Nephron (organoid): ENCODE measurements around the gene FCGR2B.
A peak's percentile ranks its signal among the peaks of the same experiment; 100 is the strongest.

Source experiments
- H3K27ac Mint-ChIP-seq, 3 experiments: 2 replicates each; pipeline ENCODE4 v1.8.0; 2020; ENCODE audit warnings: mixed read lengths in 3 of 3, mild to moderate bottlenecking in 2 of 3, moderate library complexity in 1 of 3
- H3K27me3 Mint-ChIP-seq: 2 replicates; pipeline ENCODE4 v1.8.0; 2021; ENCODE audit warnings: low read depth, mild to moderate bottlenecking, moderate library complexity, mixed read lengths
- H3K36me3 Mint-ChIP-seq: 2 replicates; pipeline ENCODE4 v1.8.0; 2020; ENCODE audit warnings: low read depth, mixed read lengths
- H3K4me1 Mint-ChIP-seq: 2 replicates; pipeline ENCODE4 v1.8.0; 2020; ENCODE audit warnings: mixed read lengths
- H3K4me3 Mint-ChIP-seq, 3 experiments: 2 replicates each; pipeline ENCODE4 v1.8.0; 2020; ENCODE audit warnings: mild to moderate bottlenecking in 3 of 3, mixed read lengths in 3 of 3, moderate library complexity in 2 of 3
- H3K9me3 Mint-ChIP-seq: 2 replicates; pipeline ENCODE4 v1.8.0; 2020; ENCODE audit warnings: mixed read lengths
- TF ChIP-seq, protein P1 (sequence below), 3 experiments: fragments of 200-600 bp; sonication (generic); IDR thresholded peaks; one replicate each; pipeline ENCODE4 v1.5.0; 2021; ENCODE audit warnings: antibody characterized with exemption in 3 of 3; ENCODE audit not compliant: unreplicated experiment in 3 of 3

FCGR2B gene

GRCh38 chr1:161702250-161702649 is 39.3 kb downstream of the FCGR2B start:
- TF ChIP-seq, protein P1, sequence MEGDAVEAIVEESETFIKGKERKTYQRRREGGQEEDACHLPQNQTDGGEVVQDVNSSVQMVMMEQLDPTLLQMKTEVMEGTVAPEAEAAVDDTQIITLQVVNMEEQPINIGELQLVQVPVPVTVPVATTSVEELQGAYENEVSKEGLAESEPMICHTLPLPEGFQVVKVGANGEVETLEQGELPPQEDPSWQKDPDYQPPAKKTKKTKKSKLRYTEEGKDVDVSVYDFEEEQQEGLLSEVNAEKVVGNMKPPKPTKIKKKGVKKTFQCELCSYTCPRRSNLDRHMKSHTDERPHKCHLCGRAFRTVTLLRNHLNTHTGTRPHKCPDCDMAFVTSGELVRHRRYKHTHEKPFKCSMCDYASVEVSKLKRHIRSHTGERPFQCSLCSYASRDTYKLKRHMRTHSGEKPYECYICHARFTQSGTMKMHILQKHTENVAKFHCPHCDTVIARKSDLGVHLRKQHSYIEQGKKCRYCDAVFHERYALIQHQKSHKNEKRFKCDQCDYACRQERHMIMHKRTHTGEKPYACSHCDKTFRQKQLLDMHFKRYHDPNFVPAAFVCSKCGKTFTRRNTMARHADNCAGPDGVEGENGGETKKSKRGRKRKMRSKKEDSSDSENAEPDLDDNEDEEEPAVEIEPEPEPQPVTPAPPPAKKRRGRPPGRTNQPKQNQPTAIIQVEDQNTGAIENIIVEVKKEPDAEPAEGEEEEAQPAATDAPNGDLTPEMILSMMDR (IDR thresholded peaks at IDR 0.05; ENCODE audit: unreplicated experiment in 3 of 3), result no peak
- Mint-ChIP-seq H3K36me3 (no peaks in the 10 kb centered on the region), H3K9me3 (peaks cover 2% of the 10 kb centered on the region), H3K4me3 (no peak overlapping the region), H3K27me3 (peaks cover 19% of the 10 kb centered on the region), H3K4me1 (no peaks in the 10 kb centered on the region), H3K27ac (peak overlapping the region in 1 of 3 experiments; percentile 74)

DNA sequence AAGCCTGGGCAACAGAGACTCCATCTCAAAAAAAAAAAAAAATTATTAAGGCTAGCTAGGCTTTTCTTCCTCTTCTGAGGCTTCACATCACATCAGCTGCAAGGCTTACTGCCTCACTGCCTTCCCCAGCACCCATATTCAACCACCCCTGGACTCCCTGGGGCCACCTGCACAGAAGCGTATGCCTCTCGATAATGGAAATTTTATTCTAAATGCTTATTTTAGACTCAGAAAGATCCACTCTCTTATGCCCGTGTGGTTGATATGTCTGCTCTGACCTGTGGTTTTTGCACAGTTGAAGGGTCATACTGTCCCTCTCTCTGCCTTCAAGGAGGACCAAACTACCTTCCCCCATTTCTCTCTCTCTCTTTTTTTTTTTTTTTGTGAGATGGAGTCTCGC is 42.6 kb downstream of the FCGR2B start:
- Mint-ChIP-seq H3K4me1 (no peaks in the 10 kb centered on the region), H3K27me3 (peaks cover 19% of the 10 kb centered on the region), H3K4me3 (no peak overlapping the region), H3K9me3 (no peaks in the 10 kb centered on the region), H3K27ac (no peak overlapping the region), H3K36me3 (no peaks in the 10 kb centered on the region)
- TF ChIP-seq, protein P1 (IDR thresholded peaks at IDR 0.05; ENCODE audit: unreplicated experiment in 3 of 3), result no peak

DNA sequence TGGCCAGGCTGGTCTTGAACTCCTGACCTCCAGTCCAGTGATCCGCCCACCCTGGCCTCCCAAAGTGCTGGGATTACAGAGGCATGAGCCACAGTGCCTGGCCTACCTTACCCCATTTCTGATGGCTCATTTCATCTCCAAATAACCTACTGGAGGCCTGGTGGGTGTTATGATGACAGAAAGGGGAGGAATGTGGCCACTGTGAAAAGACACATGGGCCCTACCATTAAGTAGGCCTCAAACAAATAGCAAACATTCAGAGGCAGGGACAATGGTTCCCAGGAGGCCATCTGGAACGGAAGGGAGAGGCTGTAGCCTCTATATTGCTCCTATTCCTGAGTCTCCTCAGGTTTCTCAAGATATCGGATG is 43.2 kb downstream of the FCGR2B start:
- Mint-ChIP-seq H3K36me3 (no peaks in the 10 kb centered on the region), H3K27me3 (peaks cover 20% of the 10 kb centered on the region), H3K9me3 (no peaks in the 10 kb centered on the region), H3K27ac (no peak overlapping the region), H3K4me1 (no peaks in the 10 kb centered on the region), H3K4me3 (no peak overlapping the region)
- TF ChIP-seq, protein P1 (IDR thresholded peaks at IDR 0.05; ENCODE audit: unreplicated experiment in 3 of 3), result no peak

DNA sequence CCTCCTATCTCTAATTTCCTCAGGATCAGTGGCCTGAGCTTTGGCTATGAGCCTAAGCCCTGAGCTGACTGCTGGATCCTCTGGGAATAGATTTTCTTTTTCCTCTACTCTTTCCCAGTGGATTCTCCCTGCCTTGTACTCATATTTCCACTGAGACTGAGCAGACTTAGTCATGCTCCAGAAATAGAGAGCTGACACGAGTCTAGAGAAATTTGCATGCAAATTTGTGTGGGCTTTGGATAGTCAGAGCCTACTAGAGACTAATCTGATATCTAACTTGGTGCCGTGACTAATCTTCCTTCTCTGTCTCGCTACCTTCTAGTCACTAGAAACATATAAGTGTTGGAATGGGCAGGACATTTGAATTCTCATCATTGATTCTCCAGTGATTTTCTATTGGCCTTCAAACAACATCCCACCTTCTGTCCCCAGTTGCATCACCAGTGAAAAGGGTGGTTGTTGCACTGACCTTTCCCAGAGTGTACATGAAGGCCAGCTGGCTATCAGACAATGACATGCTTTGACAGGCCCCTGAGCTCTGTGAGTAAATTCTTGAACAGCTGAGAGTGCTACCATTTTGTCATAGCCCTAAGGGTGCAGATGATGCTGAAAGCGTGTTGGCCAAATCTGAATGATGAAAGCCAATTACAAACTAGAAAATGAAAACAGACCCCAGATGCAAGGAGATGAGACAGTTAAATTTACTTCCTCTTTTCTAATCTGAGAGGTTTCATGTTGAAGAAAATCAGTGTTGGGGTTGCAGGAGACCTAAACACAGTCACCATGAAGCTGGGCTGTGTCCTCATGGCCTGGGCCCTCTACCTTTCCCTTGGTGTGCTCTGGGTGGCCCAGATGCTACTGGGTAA is 43.8 kb downstream of the FCGR2B start, which contains the start of gene FCRLA:
FCRLA (plus strand) TSS at position 748 of the 866 bp plus-strand sequence; CDS start at position 784, 36 bp downstream.
- Mint-ChIP-seq H3K9me3 (no peaks in the 10 kb centered on the region), H3K27ac (no peak within 1 kb of the TSS), H3K4me3 (no peak within 1 kb of the TSS), H3K4me1 (no peaks in the 10 kb centered on the region), H3K36me3 (no peaks in the 10 kb centered on the region), H3K27me3 (peaks cover 16% of the 10 kb centered on the region)
- TF ChIP-seq, protein P1 (IDR thresholded peaks at IDR 0.05; ENCODE audit: unreplicated experiment in 3 of 3), result no peak

GRCh38 chr1:161707503-161707902 is 44.6 kb downstream of the FCGR2B start:
- H3K4me1 Mint-ChIP-seq, result no peaks in the 10 kb centered on the region
- H3K4me3 Mint-ChIP-seq, result no peak overlapping the region
- H3K9me3 Mint-ChIP-seq, result no peaks in the 10 kb centered on the region
- no peak overlapping the region for H3K27ac Mint-ChIP-seq
- TF ChIP-seq, protein P1 (IDR thresholded peaks at IDR 0.05; ENCODE audit: unreplicated experiment in 3 of 3), result no peak
- no peaks in the 10 kb centered on the region for H3K36me3 Mint-ChIP-seq
- H3K27me3 Mint-ChIP-seq, result peaks cover 11% of the 10 kb centered on the region

DNA sequence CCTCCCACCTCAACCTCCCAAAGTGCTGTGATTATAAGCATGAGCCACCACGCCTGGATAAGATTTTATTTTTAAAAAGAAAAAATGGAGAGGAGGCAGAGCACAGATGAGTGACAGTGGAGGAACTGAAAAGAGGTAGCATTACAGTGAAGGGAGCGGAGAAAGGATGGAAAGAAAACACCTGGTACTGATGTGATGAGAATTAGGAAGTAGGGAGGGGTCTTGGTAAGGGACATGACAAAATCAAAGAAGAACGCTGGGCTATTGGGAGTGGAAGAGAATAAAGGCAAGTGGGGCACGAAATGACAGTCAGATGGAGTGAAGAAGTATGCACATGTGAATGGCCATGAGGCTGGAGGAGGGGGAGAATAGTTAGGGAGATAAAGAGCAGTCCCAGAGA is 46.4 kb downstream of the FCGR2B start:
- Mint-ChIP-seq H3K27ac (no peak overlapping the region), H3K9me3 (no peaks in the 10 kb centered on the region), H3K4me1 (no peaks in the 10 kb centered on the region), H3K4me3 (no peak overlapping the region), H3K36me3 (no peaks in the 10 kb centered on the region), H3K27me3 (peaks cover 4% of the 10 kb centered on the region)
- TF ChIP-seq, protein P1 (IDR thresholded peaks at IDR 0.05; ENCODE audit: unreplicated experiment in 3 of 3), result no peak
